Activated CD8-positive, alpha-beta memory T cell treated with anti-CD3 and anti-CD28 coated beads for 4 hours (primary cell): ENCODE results near the gene PIN1.
A peak's percentile ranks its signal among the peaks of the same experiment; 100 is the strongest.
"Not testable (repeated sequence)": the region's sequence is repeated elsewhere in the genome, so short reads cannot be mapped to it uniquely, and the experiment has no call there.

Experiments
- DNase-seq, 2 donors: peaks; one replicate each; pipeline ENCODE4 v3.0.0-alpha.2; 2020; ENCODE audit warnings: low read depth in 2 of 2

Gene PIN1

DNA sequence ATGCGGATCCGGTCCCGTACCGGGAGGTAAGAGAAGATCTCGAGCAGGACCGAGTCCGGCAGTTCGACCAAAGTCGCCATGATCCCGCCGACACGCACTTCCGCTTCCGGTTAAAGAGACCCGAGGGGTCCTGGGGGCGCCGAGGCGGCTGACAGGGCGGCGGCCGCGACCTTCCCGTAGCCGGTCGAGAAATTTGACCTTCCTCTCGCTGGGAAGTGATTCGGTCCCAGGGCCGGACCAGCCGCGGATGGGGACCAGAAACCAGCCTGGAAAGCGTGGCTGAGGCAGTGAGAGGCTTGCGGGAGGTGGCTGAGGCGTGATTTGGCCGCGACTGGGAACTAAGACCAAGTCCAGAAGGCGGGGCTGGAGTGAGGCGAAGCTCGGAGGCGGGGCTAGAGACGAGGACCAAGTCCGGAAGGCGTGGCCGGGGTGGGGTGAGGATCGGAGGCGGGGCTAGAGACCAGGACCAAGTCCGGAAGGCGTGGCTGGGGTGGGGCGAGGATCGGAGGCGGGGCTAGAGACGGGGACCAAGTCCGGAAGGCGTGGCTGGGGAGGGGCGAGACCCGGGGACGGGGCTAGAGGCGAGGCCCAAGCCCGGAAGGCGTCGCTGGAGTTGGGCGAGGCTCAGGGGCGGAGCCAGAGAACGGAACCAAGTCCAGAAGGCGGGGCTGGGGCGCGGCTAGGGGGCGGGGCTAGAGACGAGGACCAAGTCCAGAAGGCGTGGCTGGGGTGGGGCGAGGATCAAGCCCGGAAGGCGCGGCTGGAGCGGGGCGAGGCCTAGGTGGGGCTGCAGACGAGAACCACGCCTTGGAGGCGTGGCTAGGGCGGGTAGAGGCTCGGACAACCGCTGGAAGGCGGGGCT is 16.2 kb upstream of the PIN1 start, which contains the start of gene FBXL12:
Gene FBXL12, minus strand, starts transcription at position 346 of the 862 bp plus-strand sequence. Its CDS starts 266 bp downstream, at position 80.
- DNase-seq: peak; percentile 100

DNA sequence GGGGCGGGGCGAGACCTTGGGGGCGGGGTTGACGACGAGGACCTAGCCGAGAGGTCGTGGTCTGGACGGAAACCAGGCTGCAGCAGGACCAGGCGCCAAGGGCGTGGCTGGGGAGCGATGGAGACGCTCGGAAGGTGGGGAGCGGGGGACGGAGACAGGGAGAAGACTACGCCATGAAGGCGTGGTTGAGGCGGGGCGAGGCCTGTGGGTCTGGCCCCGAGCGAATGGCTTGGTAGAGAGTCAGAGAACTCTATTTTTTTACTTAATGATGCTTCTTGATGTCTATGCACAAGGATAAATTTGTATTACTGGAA is 15.6 kb upstream of the PIN1 start:
- no peak for DNase-seq

DNA sequence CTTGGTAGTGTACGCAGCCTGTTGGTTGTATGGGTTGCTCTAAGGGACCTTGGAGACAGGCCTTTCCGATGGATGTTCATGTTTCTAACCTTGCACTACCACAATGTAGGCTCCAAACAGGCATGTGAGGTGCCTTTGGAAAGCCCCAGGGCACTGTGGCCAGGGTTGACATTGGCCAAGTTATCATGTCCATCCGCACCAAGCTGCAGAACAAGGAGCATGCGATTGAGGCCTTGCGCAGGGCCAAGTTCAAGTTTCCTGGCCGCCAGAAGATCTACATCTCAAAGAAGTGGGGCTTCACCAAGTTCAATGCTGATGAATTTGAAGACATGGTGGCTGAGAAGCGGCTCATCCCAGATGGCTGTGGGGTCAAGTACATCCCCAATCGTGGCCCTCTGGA is 15.1 kb upstream of the PIN1 start:
- not testable (repeated sequence) for DNase-seq

DNA sequence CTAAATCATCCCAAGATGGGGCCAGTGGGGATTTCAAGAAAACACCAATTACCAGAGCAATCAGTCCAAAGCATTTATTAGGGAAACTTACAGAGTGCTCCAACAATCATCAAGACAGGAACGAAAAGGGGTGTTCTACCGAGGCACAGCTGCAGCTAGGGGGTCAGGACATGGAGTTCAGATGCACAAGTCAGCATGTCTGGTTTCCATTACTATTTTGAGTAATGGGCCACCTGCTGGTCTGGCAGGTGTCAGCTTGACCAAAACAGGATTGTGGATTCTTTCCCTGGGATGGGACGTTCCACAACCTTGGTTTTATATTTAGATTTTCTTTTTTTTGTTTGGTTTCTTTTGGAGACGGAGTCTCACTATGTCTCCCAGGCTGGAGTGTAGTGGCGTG is 11.3 kb upstream of the PIN1 start:
- DNase-seq: no peak

DNA sequence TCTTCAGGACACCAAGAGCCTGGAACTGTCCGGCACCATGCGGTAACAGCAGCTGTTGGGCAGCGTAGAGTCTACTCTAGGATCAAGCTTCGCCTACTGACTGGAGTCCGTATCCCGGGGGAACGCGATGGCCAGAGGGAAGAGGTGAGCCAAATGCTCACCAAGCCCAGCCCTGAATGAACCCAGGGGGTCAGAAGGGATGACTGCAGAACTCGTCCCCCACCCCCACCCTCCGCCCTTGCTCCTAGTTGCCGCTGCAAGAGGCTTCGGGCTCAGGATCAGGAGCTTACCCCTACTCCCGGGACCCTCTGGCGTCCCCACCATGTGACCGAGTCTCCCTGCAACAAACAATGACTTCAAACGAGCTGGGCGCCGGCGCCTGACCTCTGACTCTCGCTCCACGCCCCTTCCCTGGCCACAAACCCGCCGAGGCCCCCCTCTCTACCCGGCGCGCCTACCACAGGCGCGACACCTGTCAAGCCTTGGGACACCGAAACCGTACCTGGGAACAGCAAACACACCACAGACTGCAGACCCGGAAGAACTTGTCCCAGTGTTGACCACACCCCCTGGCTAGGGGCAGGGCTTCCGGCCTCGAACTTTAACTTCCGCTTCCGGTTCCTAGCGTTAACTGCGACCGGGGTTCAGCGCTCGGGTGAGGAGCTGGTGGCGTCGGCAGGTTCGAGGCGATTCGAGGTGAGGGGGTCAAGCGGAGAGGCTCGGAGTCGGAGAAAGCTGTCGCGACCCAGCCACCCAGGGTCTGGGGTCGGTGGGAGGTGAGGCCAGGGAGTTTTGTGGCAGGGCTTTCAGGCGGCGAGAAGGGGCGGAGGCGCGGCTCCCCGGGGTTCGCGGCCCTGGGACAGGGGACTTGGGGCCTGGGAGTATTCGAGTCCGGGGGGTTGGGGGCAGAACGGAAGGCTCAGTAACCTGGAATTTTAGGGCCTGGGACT is 7.6 kb upstream of the PIN1 start, which contains the start of gene UBL5:
Gene UBL5, plus strand, starts transcription at position 630 of the 950 bp plus-strand sequence. CDS start 420 bp downstream, outside the sequence.
- peak; percentile 80 to 83 for DNase-seq

DNA sequence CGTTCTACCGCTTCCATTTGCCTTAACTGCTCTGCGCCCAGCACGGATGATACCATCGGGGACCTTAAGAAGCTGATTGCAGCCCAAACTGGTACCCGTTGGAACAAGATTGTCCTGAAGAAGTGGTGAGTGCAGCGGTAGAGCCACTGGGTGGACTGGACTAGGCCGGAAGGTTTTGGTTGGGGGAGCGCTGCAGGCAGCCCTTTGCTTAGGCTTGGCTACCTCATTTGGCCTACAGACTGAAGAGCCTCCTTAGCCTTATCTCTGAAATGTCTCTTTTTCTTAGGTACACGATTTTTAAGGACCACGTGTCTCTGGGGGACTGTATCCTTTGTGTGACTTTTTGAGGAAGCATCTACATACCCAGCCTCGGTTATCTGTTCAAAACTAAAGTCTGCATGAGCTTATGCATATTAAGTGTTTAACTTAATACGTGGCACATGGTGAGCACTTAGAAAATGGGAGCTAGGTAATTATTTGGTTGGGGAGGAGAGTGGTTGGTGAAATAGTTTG is 6.5 kb upstream of the PIN1 start:
- no peak for DNase-seq

DNA sequence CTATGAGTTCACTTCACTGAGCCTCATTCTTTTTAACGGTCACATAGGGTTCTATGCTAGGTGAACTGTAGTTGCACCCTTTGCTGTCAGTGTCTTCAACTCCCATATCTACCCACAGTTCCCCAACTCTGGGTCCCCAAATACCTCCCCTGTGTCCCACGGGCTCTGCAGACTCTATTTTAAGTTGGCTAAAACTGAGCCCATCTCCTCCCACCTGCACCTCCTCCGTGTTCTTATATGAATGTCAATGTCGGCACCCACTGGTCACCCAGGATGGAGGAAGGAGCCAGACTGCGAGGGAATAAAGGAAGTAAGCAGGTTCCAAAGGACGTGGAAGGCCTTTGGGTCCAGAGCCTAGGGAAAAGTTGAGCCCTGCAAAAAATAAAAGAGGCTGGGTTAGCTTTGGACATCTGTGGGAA is 802 bp upstream of the PIN1 start:
- DNase-seq: no peak

DNA sequence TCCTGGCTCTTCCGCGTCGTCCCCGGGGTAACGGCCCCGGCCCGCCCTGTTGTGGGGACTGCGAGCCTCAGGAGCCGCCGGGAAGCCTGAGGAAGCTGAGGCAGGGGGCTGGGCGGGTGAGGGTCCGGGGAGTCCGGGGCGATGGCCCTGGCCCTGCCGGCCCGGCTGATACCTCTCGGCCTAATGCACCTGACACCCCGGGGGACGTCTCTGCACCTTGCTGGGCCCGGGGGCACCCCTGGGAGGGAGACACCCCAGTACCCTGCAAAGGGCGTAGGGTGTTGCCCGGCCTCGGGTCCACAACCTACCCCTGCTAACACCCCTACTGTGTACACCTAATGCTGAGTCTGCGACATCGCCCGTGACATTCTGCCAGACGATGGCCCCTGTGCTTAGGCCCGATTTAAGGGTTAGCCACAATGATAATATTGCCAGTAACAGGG is 410 bp downstream of the PIN1 start:
- DNase-seq: no peak

DNA sequence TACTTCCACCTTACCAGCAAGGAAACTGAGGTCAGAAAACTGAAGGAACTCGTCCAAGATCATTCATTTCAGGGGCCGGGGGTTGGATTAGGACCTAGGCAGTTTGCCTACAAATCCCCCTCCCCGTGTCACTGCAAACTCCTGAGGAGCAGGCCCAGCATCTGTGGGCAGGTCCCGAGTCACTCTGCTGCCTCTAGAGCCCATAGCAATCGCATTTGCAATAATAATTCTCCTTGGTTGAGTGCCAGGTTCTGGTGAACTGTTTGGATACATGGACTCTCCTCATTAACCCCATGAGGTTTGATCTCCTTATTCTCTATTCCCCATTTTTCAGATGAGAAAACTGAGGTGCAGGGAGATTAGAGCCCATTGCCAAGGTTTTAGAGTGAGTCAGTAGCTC is 903 bp downstream of the PIN1 start:
- no peak for DNase-seq

DNA sequence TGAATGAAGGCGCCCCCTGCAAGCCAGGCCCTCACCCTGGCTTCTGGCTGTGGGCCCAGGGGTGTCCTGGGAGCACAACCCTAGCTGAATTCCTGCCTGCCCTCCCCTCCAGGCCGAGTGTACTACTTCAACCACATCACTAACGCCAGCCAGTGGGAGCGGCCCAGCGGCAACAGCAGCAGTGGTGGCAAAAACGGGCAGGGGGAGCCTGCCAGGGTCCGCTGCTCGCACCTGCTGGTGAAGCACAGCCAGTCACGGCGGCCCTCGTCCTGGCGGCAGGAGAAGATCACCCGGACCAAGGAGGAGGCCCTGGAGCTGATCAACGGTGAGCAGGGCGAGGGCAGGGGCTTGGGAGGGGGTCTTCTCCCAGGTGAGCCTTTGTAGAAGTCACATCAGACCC is 3.2 kb downstream of the PIN1 start:
- no peak for DNase-seq

DNA sequence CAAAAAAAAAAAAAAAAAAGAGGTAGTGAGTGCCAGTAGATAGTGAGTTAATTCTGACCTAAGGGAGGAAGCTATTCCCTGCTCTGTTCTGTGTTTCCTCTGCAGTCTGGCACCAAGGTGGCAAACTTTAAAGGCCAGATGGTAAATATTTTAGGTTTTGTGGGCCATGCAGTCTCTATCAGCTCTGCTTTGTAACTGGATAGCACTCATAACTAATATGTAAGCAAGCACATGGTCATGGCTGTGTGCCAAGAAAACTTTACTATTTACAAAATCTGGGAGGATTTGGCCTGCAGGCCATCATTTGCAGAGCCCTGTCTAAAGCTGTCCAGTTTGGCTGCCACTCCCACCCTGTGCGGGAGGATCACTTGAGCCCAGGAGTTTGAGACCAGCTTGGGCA is 4.3 kb downstream of the PIN1 start:
- no peak for DNase-seq

DNA sequence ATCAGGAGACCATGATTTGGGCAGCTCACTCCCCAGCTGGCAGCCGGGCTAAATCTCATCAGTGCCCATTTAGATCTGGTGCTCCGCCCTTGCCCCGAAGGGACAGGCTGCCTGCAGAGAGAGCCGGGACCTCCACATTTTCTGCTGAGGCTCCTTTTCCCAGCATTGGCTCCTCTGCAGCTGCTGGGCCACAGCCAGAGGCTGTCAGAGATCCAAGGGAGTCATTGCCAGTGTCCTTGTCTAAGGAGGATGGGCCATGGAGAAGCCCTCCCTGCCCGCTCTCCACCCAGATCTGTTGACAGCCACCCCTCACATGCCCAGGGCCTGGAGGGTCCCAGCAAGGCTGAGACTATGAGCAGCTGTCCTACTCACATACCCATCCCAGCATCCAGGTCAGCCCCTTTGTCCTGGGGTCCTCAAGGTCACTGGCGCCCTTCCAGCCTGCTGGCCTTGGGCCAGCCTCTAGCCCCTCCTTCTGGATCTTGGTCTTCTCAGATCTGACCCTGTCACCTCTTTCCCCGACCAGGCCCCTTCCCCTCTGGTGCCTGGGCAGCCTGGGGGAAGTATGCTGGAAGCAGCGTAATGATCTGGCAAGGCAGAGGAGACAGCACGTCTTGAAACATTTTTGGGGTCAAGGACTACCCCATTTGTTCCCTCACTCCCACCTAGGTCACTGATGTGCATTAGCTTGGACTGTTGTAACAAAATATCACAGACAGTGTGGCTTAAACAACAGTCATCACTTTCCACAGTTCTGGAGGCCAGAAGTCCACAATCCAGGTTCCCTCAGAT is 7.9 kb downstream of the PIN1 start:
- no peak for DNase-seq

DNA sequence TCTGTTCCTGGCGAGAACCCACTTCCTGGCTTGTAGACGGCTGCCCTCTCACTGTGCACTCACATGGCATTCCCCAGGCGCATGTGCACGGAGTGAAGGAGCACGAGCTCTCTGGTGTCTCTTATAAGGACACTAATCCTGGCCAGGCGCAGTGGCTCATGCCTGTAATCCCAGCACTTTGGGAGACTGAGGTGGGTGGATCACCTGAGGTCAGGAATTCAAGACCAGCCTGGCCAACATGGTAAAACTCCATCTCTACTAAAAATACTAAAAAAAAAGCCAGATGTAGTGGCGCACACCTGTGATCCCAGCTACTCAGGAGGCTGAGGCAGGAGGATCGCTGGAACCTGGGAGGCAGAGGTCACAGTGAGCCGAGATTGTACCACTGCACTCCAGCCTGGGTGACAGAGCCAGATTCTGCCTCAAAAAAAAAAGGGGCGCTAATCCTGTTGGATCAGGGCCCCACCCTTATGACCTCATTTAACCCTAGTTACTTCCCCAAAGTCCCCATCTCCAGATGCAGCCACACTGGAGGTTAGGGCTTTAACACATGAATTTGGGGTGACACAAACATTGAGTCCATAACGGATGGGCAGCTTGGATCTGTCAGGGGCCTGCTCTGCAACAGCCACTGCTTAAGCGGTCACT is 8.6 kb downstream of the PIN1 start:
- not testable (repeated sequence) for DNase-seq

DNA sequence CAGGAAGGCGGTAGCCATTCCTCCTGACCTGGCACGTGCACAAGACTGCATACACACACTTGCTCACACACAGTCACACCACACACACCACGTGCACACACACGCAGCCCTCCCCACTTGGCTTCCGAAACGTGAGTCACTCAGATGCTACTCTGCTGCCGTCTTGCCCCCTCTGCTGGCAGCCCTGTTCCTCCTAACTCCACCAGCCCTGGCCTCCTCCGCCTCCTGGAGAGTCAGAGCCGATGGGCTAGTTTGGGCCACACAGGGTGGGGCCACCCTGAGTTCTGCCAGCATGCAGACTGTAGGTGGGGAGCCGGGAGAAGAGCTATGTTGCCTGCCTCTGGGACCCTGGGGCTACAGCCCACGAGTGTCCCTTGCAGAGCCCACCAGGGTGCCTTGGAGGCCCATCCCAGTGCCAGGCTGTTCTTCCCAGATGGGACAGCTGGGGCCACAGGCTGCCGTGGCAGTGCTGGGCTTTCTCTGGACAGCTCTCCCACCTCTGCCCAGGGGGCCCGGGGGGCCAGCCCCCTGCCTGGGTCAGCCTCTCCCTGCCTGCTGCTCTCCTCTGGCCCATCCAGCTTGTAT is 12.1 kb downstream of the PIN1 start:
- DNase-seq: peak; percentile 25 to 36

DNA sequence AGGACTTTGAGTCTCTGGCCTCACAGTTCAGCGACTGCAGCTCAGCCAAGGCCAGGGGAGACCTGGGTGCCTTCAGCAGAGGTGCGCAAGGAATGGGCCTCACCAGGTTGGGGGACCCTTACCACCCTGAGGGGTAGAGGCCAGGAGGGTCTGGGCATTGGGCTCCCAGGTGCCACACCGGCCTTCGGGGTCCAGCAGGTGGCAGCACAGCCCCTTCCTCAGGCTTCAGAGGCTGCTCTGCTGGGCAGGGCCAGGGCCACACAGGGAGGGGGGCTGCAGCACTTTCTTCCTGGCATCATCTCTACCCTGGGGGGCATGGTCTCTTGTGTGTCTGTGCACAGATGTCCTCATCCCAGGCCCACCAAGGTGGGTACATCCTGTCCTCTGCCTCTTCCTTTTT is 12.9 kb downstream of the PIN1 start:
- no peak for DNase-seq

DNA sequence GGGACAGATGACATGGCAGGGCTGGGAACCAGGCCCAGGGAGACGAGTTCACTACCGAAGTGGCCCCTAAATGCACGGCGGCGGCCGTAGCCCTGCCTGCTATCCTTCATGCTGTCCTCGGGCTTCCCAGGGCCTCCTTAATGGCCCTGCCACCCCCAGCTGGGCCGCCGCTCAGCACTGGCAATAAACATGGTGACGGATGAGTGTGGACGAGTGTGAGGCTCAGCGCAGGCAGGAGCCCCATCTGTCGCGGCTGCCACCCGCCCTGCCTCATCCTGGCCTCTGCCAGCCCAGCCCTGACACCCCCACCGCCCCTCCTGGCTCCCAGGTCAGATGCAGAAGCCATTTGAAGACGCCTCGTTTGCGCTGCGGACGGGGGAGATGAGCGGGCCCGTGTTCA is 13.6 kb downstream of the PIN1 start:
- DNase-seq: no peak

DNA sequence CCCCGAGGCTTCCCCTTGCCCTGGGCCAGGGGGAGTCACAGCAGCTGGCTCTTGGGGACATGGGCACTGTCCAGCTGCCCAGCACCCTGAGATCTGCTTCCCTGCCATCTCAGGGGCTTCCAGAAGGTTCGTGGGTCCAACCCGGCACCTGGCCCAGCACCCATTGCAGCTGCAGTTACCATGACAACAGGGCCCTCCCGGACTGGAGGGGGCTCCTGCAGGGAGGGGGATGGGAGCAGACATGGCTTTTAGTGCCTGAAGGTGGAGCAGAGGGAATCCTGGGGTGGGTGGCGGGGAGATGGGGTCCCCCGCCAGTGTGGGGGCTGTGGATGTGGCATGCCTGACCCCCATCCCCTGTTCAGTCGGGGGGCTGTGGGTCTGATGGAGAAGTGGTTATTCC is 14.7 kb downstream of the PIN1 start:
- DNase-seq: no peak

DNA sequence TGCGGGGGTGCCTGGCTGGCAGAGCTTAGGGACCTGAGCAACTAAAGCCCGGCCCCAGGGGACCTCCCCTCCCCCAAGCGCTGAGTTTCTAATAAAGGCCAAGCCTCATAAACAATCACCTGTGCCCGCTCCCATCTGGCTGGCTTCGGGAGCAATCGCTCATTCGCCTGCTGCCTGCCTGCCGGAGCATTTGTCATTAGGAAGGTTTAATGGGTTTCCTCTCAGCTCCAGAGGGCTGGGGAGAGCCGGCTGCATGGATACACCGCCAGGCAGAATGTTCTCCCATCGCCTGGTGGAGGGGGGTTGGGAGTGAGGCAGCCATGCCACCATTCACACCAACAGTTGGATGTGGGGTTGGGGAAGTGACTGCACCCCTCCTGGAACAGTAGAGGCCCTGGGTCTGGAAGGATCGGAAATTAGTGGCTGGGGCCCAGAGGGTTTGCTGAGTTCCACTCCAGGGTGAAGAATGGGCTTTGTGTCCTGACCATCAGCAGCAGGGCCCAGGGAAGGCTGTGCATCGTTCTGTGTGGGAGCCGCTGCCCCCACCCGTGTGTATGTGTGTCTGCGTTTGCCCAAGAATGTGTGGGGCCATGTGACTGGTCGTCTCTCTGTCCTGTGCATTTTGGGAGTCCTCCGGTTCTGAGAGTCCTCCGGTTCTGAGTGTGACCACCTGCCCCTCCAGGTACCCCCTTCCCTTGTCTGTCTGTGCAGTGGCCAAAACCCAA is 15.3 kb downstream of the PIN1 start:
- DNase-seq: no peak

DNA sequence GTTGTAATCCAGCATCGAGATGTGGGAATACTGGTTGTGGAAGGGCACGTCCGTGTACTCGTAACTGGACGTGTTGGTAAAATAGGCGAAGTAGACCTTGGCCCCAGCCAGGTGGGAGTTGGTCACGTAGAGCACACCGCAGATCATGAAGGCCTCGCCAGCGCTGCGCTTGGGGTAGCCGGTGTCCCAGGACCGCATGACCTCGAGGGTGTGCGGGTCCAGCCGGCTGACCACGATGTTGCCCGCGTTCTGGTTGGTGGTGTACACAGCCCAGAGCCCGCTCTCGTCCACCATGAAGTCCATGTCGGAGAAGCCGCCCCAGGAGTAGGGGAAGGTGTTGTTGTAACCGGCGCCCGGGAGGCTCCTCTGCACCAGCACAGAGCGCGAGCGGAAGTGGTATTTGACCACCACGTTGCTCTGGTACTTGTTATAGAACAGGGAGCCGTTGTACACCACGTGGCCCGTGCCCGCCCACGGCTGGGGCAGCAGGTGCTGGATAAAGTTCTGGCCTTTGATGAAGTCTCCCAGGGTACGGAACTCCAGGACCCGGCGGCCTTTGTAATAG is 19.2 kb downstream of the PIN1 start:
- DNase-seq: no peak

DNA sequence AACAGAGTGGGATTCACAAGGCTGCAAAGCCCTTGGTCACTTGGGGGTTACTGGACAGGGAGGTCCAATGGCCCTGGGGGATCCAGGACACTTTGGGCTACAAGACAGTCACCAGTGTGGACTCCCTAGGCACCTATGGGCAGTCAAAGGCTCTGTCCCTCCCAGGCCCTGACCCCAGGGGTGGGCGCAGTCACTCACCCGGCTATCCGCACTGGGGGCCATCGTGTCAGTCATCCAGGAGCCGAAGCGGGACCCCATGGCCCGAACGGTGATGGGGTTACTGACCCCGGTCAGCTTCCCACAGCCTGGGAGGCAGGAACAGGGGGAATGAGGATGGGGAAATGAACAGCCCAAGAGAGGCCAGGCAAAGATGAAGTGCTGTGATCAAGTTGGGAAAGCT is 21.5 kb downstream of the PIN1 start:
- no peak for DNase-seq
